GM19023 (cell line): ENCODE data around the gene ASCC3.

ENCODE experiments used
- ATAC-seq: cut with Tn5 transposase; IDR thresholded peaks from one replicate; pipeline ENCODE4 v1.9.1; 2021; ENCODE audit warnings: mild to moderate bottlenecking, moderate library complexity; ENCODE audit not compliant: unreplicated experiment

ASCC3 gene

GRCh38 chr6:100599088-100599770 is 281.9 kb downstream of the ASCC3 start:
- ATAC-seq = no peak

GRCh38 chr6:100595456-100595855 is 285.7 kb downstream of the ASCC3 start:
- no peak for ATAC-seq

GRCh38 chr6:100593522-100593921 is 287.6 kb downstream of the ASCC3 start:
- ATAC-seq = no peak

- no peak for ATAC-seq
Observed at GRCh38 chr6:100592929-100593328, 288.2 kb downstream of the ASCC3 start.

GRCh38 chr6:100577425-100577824 is 303.7 kb downstream of the ASCC3 start:
- ATAC-seq = no peak

GRCh38 chr6:100575921-100576320 is 305.2 kb downstream of the ASCC3 start:
- no peak for ATAC-seq

- ATAC-seq = no peak
Observed at GRCh38 chr6:100574836-100575235, 306.3 kb downstream of the ASCC3 start.

GRCh38 chr6:100573166-100573565 is 308.0 kb downstream of the ASCC3 start:
- no peak for ATAC-seq

- ATAC-seq = no peak
Observed at GRCh38 chr6:100568255-100568654, 312.9 kb downstream of the ASCC3 start.

GRCh38 chr6:100566563-100566962 is 314.6 kb downstream of the ASCC3 start:
- no peak for ATAC-seq

GRCh38 chr6:100565439-100566104 is 315.6 kb downstream of the ASCC3 start:
- no peak for ATAC-seq

- no peak for ATAC-seq
Observed at GRCh38 chr6:100559859-100560258, 321.3 kb downstream of the ASCC3 start.

GRCh38 chr6:100554228-100554627 is 326.9 kb downstream of the ASCC3 start:
- ATAC-seq = no peak

- ATAC-seq = no peak
Observed at GRCh38 chr6:100553243-100553642, 327.9 kb downstream of the ASCC3 start.

- no peak for ATAC-seq
Observed at GRCh38 chr6:100549406-100550167, 331.5 kb downstream of the ASCC3 start.

- ATAC-seq = no peak
Observed at GRCh38 chr6:100538086-100538485, 343.0 kb downstream of the ASCC3 start.

- ATAC-seq = no peak
Observed at GRCh38 chr6:100518588-100518987, 362.5 kb downstream of the ASCC3 start.

- no peak for ATAC-seq
Observed at GRCh38 chr6:100517633-100518032, 363.5 kb downstream of the ASCC3 start.

- ATAC-seq = no peak
Observed at GRCh38 chr6:100517106-100517505, 364.0 kb downstream of the ASCC3 start.

- ATAC-seq = no peak
Observed at GRCh38 chr6:100514660-100515059, 366.5 kb downstream of the ASCC3 start.

GRCh38 chr6:100512203-100512862 is 368.8 kb downstream of the ASCC3 start:
- no peak for ATAC-seq
